ENCODE measurements around the gene SMARCA5.
"Not testable (repeated sequence)": the region's sequence is repeated elsewhere in the genome, so short reads cannot be mapped to it uniquely, and the experiment has no call there.

SMARCA5 gene

GRCh38 chr4:143513314-143514168 lies at the start of gene SMARCA5:
Gene SMARCA5, plus strand, starts transcription at chr4:143513702. Its CDS starts 223 bp downstream, at chr4:143513925.
- peak; percentile 97 for DNase-seq (ENCODE audit: low spot score)

- no peak for DNase-seq (ENCODE audit: low spot score)
Measured at GRCh38 chr4:143473334-143474126, 40.0 kb upstream of the SMARCA5 start.

GRCh38 chr4:143477487-143477886 lies 36.0 kb upstream of the SMARCA5 start:
- no peak for DNase-seq (ENCODE audit: low spot score)

GRCh38 chr4:143481361-143481760 lies 32.1 kb upstream of the SMARCA5 start:
- no peak for DNase-seq (ENCODE audit: low spot score)

- DNase-seq (ENCODE audit: low spot score) = no peak
Measured at GRCh38 chr4:143482840-143483239, 30.7 kb upstream of the SMARCA5 start.

- no peak for DNase-seq (ENCODE audit: low spot score)
Measured at GRCh38 chr4:143486314-143486713, 27.2 kb upstream of the SMARCA5 start.

GRCh38 chr4:143488687-143489086 lies 24.8 kb upstream of the SMARCA5 start:
- no peak for DNase-seq (ENCODE audit: low spot score)

GRCh38 chr4:143489106-143489505 lies 24.4 kb upstream of the SMARCA5 start:
- no peak for DNase-seq (ENCODE audit: low spot score)

- no peak for DNase-seq (ENCODE audit: low spot score)
Measured at GRCh38 chr4:143498021-143498420, 15.5 kb upstream of the SMARCA5 start.

GRCh38 chr4:143502231-143502630 lies 11.3 kb upstream of the SMARCA5 start:
- DNase-seq (ENCODE audit: low spot score) = no peak

- DNase-seq (ENCODE audit: low spot score) = no peak
Measured at GRCh38 chr4:143506031-143506430, 7.5 kb upstream of the SMARCA5 start.

- no peak for DNase-seq (ENCODE audit: low spot score)
Measured at GRCh38 chr4:143511906-143512305, 1.6 kb upstream of the SMARCA5 start.

- DNase-seq (ENCODE audit: low spot score) = no peak
Measured at GRCh38 chr4:143512978-143513313, 556 bp upstream of the SMARCA5 start.

GRCh38 chr4:143514169-143514495 lies 630 bp downstream of the SMARCA5 start:
- DNase-seq (ENCODE audit: low spot score) = no peak

- DNase-seq (ENCODE audit: low spot score) = no peak
Measured at GRCh38 chr4:143514497-143514896, 995 bp downstream of the SMARCA5 start.

GRCh38 chr4:143514901-143515300 lies 1.4 kb downstream of the SMARCA5 start:
- no peak for DNase-seq (ENCODE audit: low spot score)

GRCh38 chr4:143515905-143516304 lies 2.4 kb downstream of the SMARCA5 start:
- no peak for DNase-seq (ENCODE audit: low spot score)

GRCh38 chr4:143517764-143518163 lies 4.3 kb downstream of the SMARCA5 start:
- no peak for DNase-seq (ENCODE audit: low spot score)

- no peak for DNase-seq (ENCODE audit: low spot score)
Measured at GRCh38 chr4:143524211-143524610, 10.7 kb downstream of the SMARCA5 start.

- not testable (repeated sequence) for DNase-seq (ENCODE audit: low spot score)
Measured at GRCh38 chr4:143528046-143528445, 14.5 kb downstream of the SMARCA5 start.

- no peak for DNase-seq (ENCODE audit: low spot score)
Measured at GRCh38 chr4:143531380-143531779, 17.9 kb downstream of the SMARCA5 start.

GRCh38 chr4:143531788-143532491 lies 18.4 kb downstream of the SMARCA5 start:
- DNase-seq (ENCODE audit: low spot score) = no peak

Data from CD4-positive, alpha-beta T cell treated with Interleukin-2 at 100 ng/mL for 4 hours (primary cell).